Adipose tissue (tissue), 3 donors: ENCODE data around the gene HECTD2. TPM values are rescaled to one million over a fixed set of nuclear protein-coding genes. Genes with fewer than 3 reads are reported as not detected.
"Not testable (repeated sequence)": the region's sequence is repeated elsewhere in the genome, so short reads cannot be mapped to it uniquely, and the experiment has no call there.

Experiments
- H3K27ac ChIP-seq: one replicate; pipeline ENCODE4 v1.5.1; 2013; ENCODE audit warnings: low read depth, low read length
- WGBS, 3 donors: extraction: QIAGEN DNeasy Blood & Tissue Kit; methylation state at CpG; one replicate each; pipeline ENCODE4 v1.1.7; 2013; 5-methylcytosine and 5-hydroxymethylcytosine counted together
- polyA plus RNA-seq, 3 donors: library from polyadenylated mRNA; stranded (reverse); fragments of 200-250 nt; gene quantifications; one replicate each; pipeline ENCODE4 v1.2.3, GENCODE V29; 2013
- donor health status: healthy with polysubstance abuse.
- donor health status: Bipolar disorder and iron deficiency.
- donor health status: healthy.

The HECTD2 gene
- polyA plus RNA-seq, 3 donors, result 2.6 to 5.6 (median 3.5) TPM

- peak overlapping the region; percentile 73 for H3K27ac ChIP-seq
- 5 to 8% (median 6%) methylated on average over 26 of the region's 26 CpGs for WGBS, 3 donors
These were observed 661 bp downstream of the HECTD2 start for GRCh38 chr10:91410638-91411371.

GRCh38 chr10:91411621-91412020, 1.5 kb downstream of the HECTD2 start:
- WGBS, 3 donors, result 79 to 82% (median 79%) methylated on average over 5 of the region's 5 CpGs
- no peak overlapping the region for H3K27ac ChIP-seq

GRCh38 chr10:91412354-91413087, 2.4 kb downstream of the HECTD2 start:
- no peak overlapping the region for H3K27ac ChIP-seq
- WGBS, 3 donors, result 89 to 94% (median 93%) methylated on average over 4 of the region's 4 CpGs

- H3K27ac ChIP-seq, result no peak overlapping the region
- WGBS, 3 donors, result 62 to 87% (median 66%) methylated on average over 3 of the region's 3 CpGs
These were observed 5.7 kb downstream of the HECTD2 start for GRCh38 chr10:91415816-91416215.

- WGBS, 3 donors, result 64 to 79% (median 78%) methylated on average over 3 of the region's 3 CpGs
- H3K27ac ChIP-seq, result no peak overlapping the region
These were observed 6.3 kb downstream of the HECTD2 start for GRCh38 chr10:91416339-91416855.

- WGBS, 3 donors, result 87 to 95% (median 90%) methylated on average over 2 of the region's 2 CpGs
- no peak overlapping the region for H3K27ac ChIP-seq
These were observed 8.3 kb downstream of the HECTD2 start for GRCh38 chr10:91418416-91418815.

GRCh38 chr10:91420868-91421267, 10.7 kb downstream of the HECTD2 start:
- 82 to 91% (median 83%) methylated on average over 2 of the region's 2 CpGs for WGBS, 3 donors
- H3K27ac ChIP-seq, result no peak overlapping the region

GRCh38 chr10:91422915-91423314, 12.8 kb downstream of the HECTD2 start:
- WGBS, 3 donors, result 86 to 94% (median 90%) methylated on average over 2 of the region's 2 CpGs
- no peak overlapping the region for H3K27ac ChIP-seq

GRCh38 chr10:91424016-91424415, 13.9 kb downstream of the HECTD2 start:
- 76 to 78% (median 77%) methylated on average over 2 of the region's 2 CpGs for WGBS, 3 donors
- H3K27ac ChIP-seq, result no peak overlapping the region

GRCh38 chr10:91432175-91432574, 22.0 kb downstream of the HECTD2 start:
- H3K27ac ChIP-seq, result no peak overlapping the region
- 68 to 74% (median 73%) methylated on average over 2 of the region's 2 CpGs for WGBS, 3 donors

- no peak overlapping the region for H3K27ac ChIP-seq
- 67 to 80% (median 71%) methylated on average over 2 of the region's 2 CpGs for WGBS, 3 donors
These were observed 23.5 kb downstream of the HECTD2 start for GRCh38 chr10:91433620-91434019.

GRCh38 chr10:91434041-91434440, 23.9 kb downstream of the HECTD2 start:
- H3K27ac ChIP-seq, result no peak overlapping the region
- 62 to 88% (median 84%) methylated on average over 1 of the region's 1 CpG for WGBS, 3 donors

- 96 to 100% (median 98%) methylated on average over 2 of the region's 2 CpGs for WGBS, 3 donors
- no peak overlapping the region for H3K27ac ChIP-seq
These were observed 25.1 kb downstream of the HECTD2 start for GRCh38 chr10:91435241-91435640.

- WGBS, 3 donors, result 94 to 98% (median 98%) methylated on average over 2 of the region's 2 CpGs
- H3K27ac ChIP-seq, result not testable (repeated sequence)
These were observed 28.1 kb downstream of the HECTD2 start for GRCh38 chr10:91438228-91438627.

GRCh38 chr10:91444211-91445182, 34.4 kb downstream of the HECTD2 start:
- no peak overlapping the region for H3K27ac ChIP-seq
- 75 to 77% (median 76%) methylated on average over 6 of the region's 6 CpGs for WGBS, 3 donors

- no peak overlapping the region for H3K27ac ChIP-seq
These were observed 41.9 kb downstream of the HECTD2 start for GRCh38 chr10:91452063-91452462.

GRCh38 chr10:91453535-91453934, 43.4 kb downstream of the HECTD2 start:
- H3K27ac ChIP-seq, result no peak overlapping the region

- not testable (repeated sequence) for H3K27ac ChIP-seq
- WGBS, 3 donors, result 96 to 100% (median 100%) methylated on average over 1 of the region's 1 CpG
These were observed 45.0 kb downstream of the HECTD2 start for GRCh38 chr10:91455135-91455534.

GRCh38 chr10:91460681-91461080, 50.5 kb downstream of the HECTD2 start:
- no peak overlapping the region for H3K27ac ChIP-seq
- WGBS, 3 donors, result 85 to 95% (median 93%) methylated on average over 3 of the region's 3 CpGs
